DOHH2 (cell line): ENCODE measurements around the gene ESYT2.

Source experiments
- H3F3A ChIP-seq: fragments of 200-600 bp; sonication (generic), shearing (Covaris generic); 2 replicates; pipeline ENCODE4 v1.6.0; 2016; ENCODE audit warnings: antibody characterized with exemption, mild to moderate bottlenecking; ENCODE audit not compliant: control insufficient read depth, insufficient read depth
- H3K27ac ChIP-seq: fragments of 200-600 bp; sonication (generic); 2 replicates; pipeline ENCODE4 v1.5.1; 2014; ENCODE audit warnings: low read depth, mild to moderate bottlenecking, low read length, moderate library complexity
- H3K27me3 ChIP-seq: fragments of 200-600 bp; sonication (generic); 2 replicates; pipeline ENCODE4 v1.6.1; 2014; ENCODE audit warnings: mild to moderate bottlenecking, low read length, mixed read lengths; ENCODE audit not compliant: control insufficient read depth
- H3K36me3 ChIP-seq: fragments of 200-600 bp; sonication (generic); 2 replicates; pipeline ENCODE4 v1.6.1; 2014; ENCODE audit warnings: mild to moderate bottlenecking, low read length, moderate library complexity, mixed read lengths; ENCODE audit not compliant: control insufficient read depth
- H3K4me1 ChIP-seq: fragments of 200-600 bp; sonication (generic); 2 replicates; pipeline ENCODE4 v1.6.1; 2014; ENCODE audit warnings: mild to moderate bottlenecking, low read length, mixed read lengths; ENCODE audit not compliant: control insufficient read depth
- H3K4me2 ChIP-seq: fragments of 200-600 bp; sonication (generic); 2 replicates; pipeline ENCODE4 v1.6.0; 2014; ENCODE audit warnings: mild to moderate bottlenecking, low read length, moderate library complexity
- H3K4me3 ChIP-seq: fragments of 200-600 bp; sonication (generic); 2 replicates; pipeline ENCODE4 v1.5.1; 2014; ENCODE audit warnings: mild to moderate bottlenecking, low read length, mixed read lengths
- H3K79me2 ChIP-seq: fragments of 200-600 bp; sonication (generic); 2 replicates; pipeline ENCODE4 v1.6.1; 2014; ENCODE audit warnings: mild to moderate bottlenecking, low read length, mixed read lengths; ENCODE audit not compliant: control insufficient read depth
- H3K9me2 ChIP-seq: fragments of 200-600 bp; sonication (generic); replicated peaks from 2 replicates; pipeline ENCODE4 v1.6.1; 2014; ENCODE audit warnings: mild to moderate bottlenecking, low read length, mixed read lengths; ENCODE audit not compliant: control insufficient read depth
- H3K9me3 ChIP-seq: fragments of 200-600 bp; sonication (generic); 2 replicates; pipeline ENCODE4 v1.6.1; 2014; ENCODE audit warnings: antibody characterized with exemption, low read length, mixed read lengths; ENCODE audit not compliant: control insufficient read depth, insufficient read depth
- H4K20me1 ChIP-seq: fragments of 200-600 bp; sonication (generic); 2 replicates; pipeline ENCODE4 v1.6.0; 2014; ENCODE audit warnings: low read depth, mild to moderate bottlenecking, antibody characterized with exemption, low read length, moderate library complexity; ENCODE audit not compliant: control insufficient read depth, insufficient read depth
- EZH2phosphoT487 ChIP-seq: fragments of 200-600 bp; sonication (generic); IDR thresholded peaks from 2 replicates; pipeline ENCODE4 v1.6.1; 2017; ENCODE audit warnings: borderline replicate concordance, mild to moderate bottlenecking, antibody characterized with exemption, low read length, moderate library complexity, mixed read lengths
- TF ChIP-seq, protein P1 (sequence below): fragments of 200-600 bp; sonication (generic); IDR thresholded peaks from one replicate; pipeline ENCODE4 v1.5.1; 2014; ENCODE audit warnings: antibody characterized with exemption, mild to moderate bottlenecking, low read depth, low read length; ENCODE audit not compliant: poor library complexity, severe bottlenecking

Gene ESYT2

DNA sequence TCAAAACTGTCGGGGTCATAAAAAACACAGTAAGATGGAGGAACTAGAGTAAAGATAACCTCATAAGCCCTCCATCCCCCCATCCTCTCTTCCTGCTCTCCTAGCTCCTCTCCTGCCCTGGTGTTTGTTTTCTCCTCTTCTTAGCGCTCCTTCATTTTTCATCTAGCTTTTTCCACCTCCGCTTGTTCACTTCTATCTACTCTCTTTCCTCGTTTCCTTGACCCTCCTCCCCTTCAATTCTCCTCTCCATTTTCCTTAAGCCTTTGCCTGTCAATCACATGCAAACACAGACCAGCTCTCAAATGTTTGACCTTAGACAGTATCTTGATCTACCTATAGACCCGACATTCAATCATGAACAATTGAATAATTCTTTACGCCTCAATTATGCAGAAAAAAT is 134.7 kb downstream of the ESYT2 start:
- Histone ChIP-seq H3K4me1 (no peaks in the 10 kb centered on the region), H3K27ac (no peak overlapping the region), H3K4me2 (no peak overlapping the region), H3K9me2 (no peaks in the 10 kb centered on the region), H3K27me3 (no peaks in the 10 kb centered on the region), H3K79me2 (peaks cover 70% of the 10 kb centered on the region), H4K20me1 (peaks cover 9% of the 10 kb centered on the region; the same call in 1 of the 2 replicates), H3K36me3 (peaks cover 94% of the 10 kb centered on the region), H3K9me3 (no peaks in the 10 kb centered on the region), H3K4me3 (no peak overlapping the region), H3F3A (no peaks in the 10 kb centered on the region)
- TF ChIP-seq EZH2phosphoT487, result no peak
- TF ChIP-seq, protein P1, sequence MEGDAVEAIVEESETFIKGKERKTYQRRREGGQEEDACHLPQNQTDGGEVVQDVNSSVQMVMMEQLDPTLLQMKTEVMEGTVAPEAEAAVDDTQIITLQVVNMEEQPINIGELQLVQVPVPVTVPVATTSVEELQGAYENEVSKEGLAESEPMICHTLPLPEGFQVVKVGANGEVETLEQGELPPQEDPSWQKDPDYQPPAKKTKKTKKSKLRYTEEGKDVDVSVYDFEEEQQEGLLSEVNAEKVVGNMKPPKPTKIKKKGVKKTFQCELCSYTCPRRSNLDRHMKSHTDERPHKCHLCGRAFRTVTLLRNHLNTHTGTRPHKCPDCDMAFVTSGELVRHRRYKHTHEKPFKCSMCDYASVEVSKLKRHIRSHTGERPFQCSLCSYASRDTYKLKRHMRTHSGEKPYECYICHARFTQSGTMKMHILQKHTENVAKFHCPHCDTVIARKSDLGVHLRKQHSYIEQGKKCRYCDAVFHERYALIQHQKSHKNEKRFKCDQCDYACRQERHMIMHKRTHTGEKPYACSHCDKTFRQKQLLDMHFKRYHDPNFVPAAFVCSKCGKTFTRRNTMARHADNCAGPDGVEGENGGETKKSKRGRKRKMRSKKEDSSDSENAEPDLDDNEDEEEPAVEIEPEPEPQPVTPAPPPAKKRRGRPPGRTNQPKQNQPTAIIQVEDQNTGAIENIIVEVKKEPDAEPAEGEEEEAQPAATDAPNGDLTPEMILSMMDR, result no peak

DNA sequence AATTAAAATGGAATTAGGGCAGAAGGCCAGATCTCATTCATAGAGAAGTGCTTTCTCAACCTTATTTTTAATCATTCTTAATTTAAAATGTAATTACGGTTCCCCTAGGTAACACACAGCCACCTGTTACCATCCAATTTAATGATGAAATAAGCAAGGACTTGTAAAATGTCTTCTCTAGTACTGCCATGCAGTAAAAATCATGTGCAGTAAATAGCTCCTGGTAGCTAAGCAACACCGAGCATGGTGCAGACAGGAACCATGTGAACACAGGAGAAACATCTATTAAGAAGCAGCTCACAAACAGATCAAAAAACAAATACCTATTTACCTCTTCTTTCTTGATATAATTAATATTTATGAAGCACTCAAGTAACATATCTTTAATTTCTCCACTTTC is 139.8 kb downstream of the ESYT2 start:
- H3K9me3 ChIP-seq, result no peaks in the 10 kb centered on the region
- H3K36me3 ChIP-seq, result peaks cover 95% of the 10 kb centered on the region
- H3K9me2 ChIP-seq, result no peaks in the 10 kb centered on the region

DNA sequence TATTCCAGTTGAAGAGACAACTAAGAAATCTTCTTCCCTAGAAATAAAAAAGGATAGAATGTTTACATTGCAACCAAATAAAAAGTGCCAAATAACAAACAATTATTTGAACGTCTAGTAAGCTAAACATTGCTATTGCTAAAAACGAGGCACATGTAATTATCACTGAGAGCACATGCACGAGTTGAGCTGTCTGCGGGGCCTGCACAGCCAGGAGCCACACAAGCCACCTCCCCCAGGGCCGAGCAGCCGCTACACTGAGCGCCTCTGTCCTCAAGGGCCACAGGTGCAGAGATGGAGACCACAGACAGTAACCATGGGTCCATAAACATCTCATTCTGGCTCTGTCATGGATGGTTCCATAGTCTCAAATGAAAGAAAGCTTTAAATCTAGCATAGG is 141.9 kb downstream of the ESYT2 start:
- Histone ChIP-seq H3F3A (no peaks in the 10 kb centered on the region), H3K4me2 (no peak overlapping the region), H3K4me1 (no peaks in the 10 kb centered on the region), H3K27me3 (no peaks in the 10 kb centered on the region), H3K79me2 (peaks cover 4% of the 10 kb centered on the region), H4K20me1 (no peaks in the 10 kb centered on the region), H3K9me2 (no peaks in the 10 kb centered on the region), H3K4me3 (no peak overlapping the region), H3K36me3 (peaks cover 94% of the 10 kb centered on the region), H3K9me3 (no peaks in the 10 kb centered on the region), H3K27ac (no peak overlapping the region)
- TF ChIP-seq, protein P1, result no peak
- no peak for TF ChIP-seq EZH2phosphoT487

More for the DNA sequence above, 139.8 kb downstream of the ESYT2 start:
- no peak for TF ChIP-seq EZH2phosphoT487
- TF ChIP-seq, protein P1, result no peak
- H3K4me3 ChIP-seq, result no peak overlapping the region
- H3K4me2 ChIP-seq, result no peak overlapping the region
- no peaks in the 10 kb centered on the region for H3K4me1 ChIP-seq
- H3K79me2 ChIP-seq, result peaks cover 19% of the 10 kb centered on the region
- H4K20me1 ChIP-seq, result 0 out of 2 replicates have a peak, but pooled peaks cover 3% of the 10 kb centered on the region
- no peaks in the 10 kb centered on the region for H3F3A ChIP-seq
- H3K27me3 ChIP-seq, result no peaks in the 10 kb centered on the region
- H3K27ac ChIP-seq, result no peak overlapping the region

DNA sequence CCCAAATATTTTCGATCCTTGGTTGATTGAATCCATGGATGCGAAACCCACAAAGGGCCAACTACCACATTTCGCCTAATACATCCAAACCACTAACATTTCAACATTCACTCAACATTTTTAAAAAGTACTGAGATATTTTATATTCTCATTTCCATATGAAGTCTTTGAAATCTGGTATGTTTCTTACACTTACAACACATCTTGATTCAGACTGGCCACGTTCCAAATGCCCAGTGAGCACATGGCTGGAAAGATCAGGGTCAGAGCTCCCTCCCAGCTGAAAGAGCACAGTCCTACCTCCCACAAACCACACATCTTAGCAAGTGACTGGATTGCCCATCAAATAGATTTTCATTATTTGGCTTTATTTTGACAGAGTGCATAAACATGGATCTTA is 143.6 kb downstream of the ESYT2 start:
- H3K79me2 ChIP-seq, result no peaks in the 10 kb centered on the region
- no peak overlapping the region for H3K4me3 ChIP-seq
- no peaks in the 10 kb centered on the region for H3K27me3 ChIP-seq
- H3K9me2 ChIP-seq, result no peaks in the 10 kb centered on the region
- H4K20me1 ChIP-seq, result no peaks in the 10 kb centered on the region
- H3K27ac ChIP-seq, result no peak overlapping the region
- H3K9me3 ChIP-seq, result no peaks in the 10 kb centered on the region
- H3K36me3 ChIP-seq, result peaks cover 96% of the 10 kb centered on the region
- H3F3A ChIP-seq, result no peaks in the 10 kb centered on the region
- TF ChIP-seq EZH2phosphoT487, result no peak
- TF ChIP-seq, protein P1, result no peak
- H3K4me2 ChIP-seq, result no peak overlapping the region
- H3K4me1 ChIP-seq, result no peaks in the 10 kb centered on the region
